Activated naive CD4-positive, alpha-beta T cell treated with anti-CD3 and anti-CD28 coated beads for 36 hours (primary cell): Measurements from ENCODE around the gene PLD3. TPM values are rescaled to one million over a fixed set of nuclear protein-coding genes. Genes with fewer than 3 reads are reported as not detected.

Experiments
- CTCF ChIA-PET: fragments of 350-600 bp; sonication (Branson Sonifier 250); formaldehyde crosslinking; loops from one replicate; lab custom pipeline; 2021; ENCODE audit warnings: antibody characterized with exemption; lab: Charles Lee
- DNase-seq: peaks from one replicate; pipeline ENCODE4 v3.0.0-alpha.2; 2020
- H3K27ac Mint-ChIP-seq: one replicate; pipeline ENCODE4 v1.8.0; 2021; ENCODE audit warnings: mild to moderate bottlenecking, mixed read lengths
- H3K27me3 Mint-ChIP-seq: one replicate; pipeline ENCODE4 v1.8.0; 2021; ENCODE audit warnings: low read depth, mixed read lengths
- H3K36me3 Mint-ChIP-seq: one replicate; pipeline ENCODE4 v1.8.0; 2021; ENCODE audit warnings: low read depth, mixed read lengths
- H3K4me1 Mint-ChIP-seq: one replicate; pipeline ENCODE4 v1.8.0; 2021; ENCODE audit warnings: low read depth, mixed read lengths
- H3K4me3 Mint-ChIP-seq: one replicate; pipeline ENCODE4 v1.8.0; 2021; ENCODE audit warnings: mild to moderate bottlenecking, moderate library complexity, mixed read lengths
- H3K9me3 Mint-ChIP-seq: one replicate; pipeline ENCODE4 v1.8.0; 2021; ENCODE audit warnings: mixed read lengths
- intact Hi-C: fragments of 100-400 bp; cut with micrococcal nuclease; formaldehyde crosslinking; loops from one replicate; pipeline ENCODE4 v1.15.1; 2023
- total RNA-seq, 2 experiments: library from RNA; stranded (reverse); gene quantifications; one replicate each; pipeline ENCODE4 v1.2.3, GENCODE V29; 2021

PLD3 gene
- total RNA-seq, 2 experiments from 2014 or later = 57.6 to 58.2 TPM

DNA sequence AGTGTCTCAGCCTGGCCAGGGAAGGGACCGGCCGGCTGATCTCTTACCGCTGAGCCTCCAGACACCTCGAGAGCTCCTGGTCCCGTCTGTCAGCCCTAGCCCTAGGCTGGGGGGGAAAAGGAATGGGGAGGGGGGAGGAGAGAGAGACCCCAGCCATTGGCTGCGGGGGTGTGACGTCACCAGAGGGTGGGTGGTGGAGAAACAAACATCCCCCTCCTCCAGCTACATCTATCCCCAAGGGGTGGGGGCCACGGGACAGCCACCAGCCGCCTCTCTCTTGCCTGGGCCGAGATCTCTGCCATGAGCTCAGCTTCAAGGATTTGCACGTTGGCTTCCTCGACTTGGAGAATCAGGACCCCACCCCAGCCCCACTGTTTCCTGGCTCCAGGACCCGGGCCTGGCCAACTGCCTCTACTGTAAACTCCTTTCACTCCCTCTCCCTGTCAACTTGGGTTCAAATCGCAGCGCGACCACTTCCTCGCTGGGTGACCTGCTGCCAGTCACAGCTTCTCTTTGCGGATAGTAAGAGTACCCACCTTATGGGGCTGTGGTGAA lies 64.9 kb downstream of the PLD3 start, which contains the start of gene PRX:
PRX (minus strand) TSS at position 88 of the 555 bp plus-strand sequence. CDS start 5,446 bp downstream, outside the sequence.
- no peaks in the 10 kb centered on the region for H3K9me3 Mint-ChIP-seq
- no peak within 1 kb of the TSS for H3K4me3 Mint-ChIP-seq
- no peaks in the 10 kb centered on the region for H3K36me3 Mint-ChIP-seq
- CTCF ChIA-PET = interaction anchor here (0.7 to 1.4 kb wide), 2 partner anchors 11 to 256 kb away, joined by 3 read pairs; no protein-coding TSS in a partner anchor
- H3K27ac Mint-ChIP-seq = no peak within 1 kb of the TSS
- H3K27me3 Mint-ChIP-seq = no peaks in the 10 kb centered on the region
- DNase-seq = no peak
- H3K4me1 Mint-ChIP-seq = peaks cover 9% of the 10 kb centered on the region
- intact Hi-C loops = no loop called here

DNA sequence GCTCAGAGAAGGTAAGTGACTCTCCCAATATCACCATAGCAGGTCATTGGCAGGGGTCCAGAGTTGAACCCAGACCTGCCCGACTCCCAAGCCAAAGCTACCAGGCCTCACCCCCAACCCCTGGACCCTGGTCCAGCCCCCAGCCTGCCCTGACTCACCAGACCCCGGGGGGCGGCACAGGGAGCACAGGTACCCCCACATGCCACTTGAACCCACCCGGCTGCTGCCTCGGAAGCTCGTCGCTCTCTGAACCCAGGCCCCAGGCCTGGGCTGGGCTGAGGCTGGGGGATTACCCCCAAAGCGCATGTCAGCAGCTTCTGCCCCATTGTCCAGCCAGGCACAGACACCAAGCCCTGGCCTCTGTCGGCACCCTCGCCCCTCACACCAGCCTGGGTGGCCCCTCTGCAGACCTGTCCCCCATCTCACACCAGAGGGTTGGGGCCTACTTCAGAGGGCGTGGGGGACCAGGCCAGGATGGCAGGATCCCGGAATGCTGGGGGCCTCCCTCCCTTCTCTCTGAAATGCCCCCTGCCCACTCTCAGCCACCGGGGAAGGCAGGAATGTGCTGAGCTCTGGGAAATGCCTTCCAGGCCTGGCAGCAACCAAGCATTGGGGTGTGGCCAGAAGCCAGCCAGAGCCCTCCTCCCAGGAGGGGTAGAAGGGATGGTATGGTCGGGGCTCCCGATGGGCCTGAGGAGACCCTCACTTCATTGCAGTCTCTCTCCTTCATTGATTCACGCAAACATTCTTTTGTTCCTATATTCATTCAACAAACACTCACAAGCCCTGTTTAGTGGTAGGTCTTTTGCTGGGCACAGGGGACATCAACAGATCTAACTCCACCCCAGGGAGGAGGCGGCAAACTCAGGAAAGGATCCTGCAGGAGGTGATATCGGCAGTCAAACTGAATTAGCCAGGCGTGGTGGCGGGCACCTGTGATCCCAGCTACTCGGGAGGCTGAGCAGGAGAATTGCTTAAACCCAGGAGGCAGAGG lies 66.3 kb downstream of the PLD3 start:
- CTCF ChIA-PET = interaction anchor here (1.2 to 1.4 kb wide), 3 partner anchors 10 to 220 kb away, joined by 3 to 4 read pairs (median 3); no protein-coding TSS in a partner anchor
- no peaks in the 10 kb centered on the region for H3K9me3 Mint-ChIP-seq
- no peaks in the 10 kb centered on the region for H3K36me3 Mint-ChIP-seq
- no peak overlapping the region for H3K27ac Mint-ChIP-seq
- intact Hi-C loops = no loop called here
- H3K4me3 Mint-ChIP-seq = no peak overlapping the region
- DNase-seq = no peak
- no peaks in the 10 kb centered on the region for H3K27me3 Mint-ChIP-seq
- H3K4me1 Mint-ChIP-seq = peaks cover 9% of the 10 kb centered on the region

DNA sequence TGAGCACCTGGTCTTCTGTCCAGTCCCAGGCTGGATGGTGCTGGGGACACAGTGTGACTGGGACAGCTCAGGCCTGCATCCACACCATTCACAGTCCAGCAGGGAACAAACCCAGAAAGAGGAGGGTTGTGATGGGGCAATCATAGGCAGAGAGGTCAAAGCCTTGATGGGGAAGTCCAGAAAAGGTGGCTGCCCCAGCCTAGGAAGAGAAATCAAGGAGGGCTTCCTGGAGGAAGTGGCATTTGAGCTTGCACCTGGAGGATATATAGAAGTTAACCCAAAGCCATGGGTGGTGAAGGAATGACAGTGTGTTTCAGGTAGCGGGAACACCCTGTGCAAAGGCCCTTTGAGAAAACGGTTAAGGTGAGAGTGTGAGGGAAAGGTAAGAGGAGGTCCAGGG lies 67.3 kb downstream of the PLD3 start:
- CTCF ChIA-PET = interaction anchor here (1.2 kb wide), 1 partner anchor 219 kb away, joined by 4 read pairs; no protein-coding TSS in a partner anchor
- no peak for DNase-seq
- H3K4me3 Mint-ChIP-seq = no peak overlapping the region
- H3K27ac Mint-ChIP-seq = no peak overlapping the region
- peaks cover 10% of the 10 kb centered on the region for H3K4me1 Mint-ChIP-seq
- no peaks in the 10 kb centered on the region for H3K9me3 Mint-ChIP-seq
- H3K36me3 Mint-ChIP-seq = no peaks in the 10 kb centered on the region
- H3K27me3 Mint-ChIP-seq = no peaks in the 10 kb centered on the region
- intact Hi-C loops = no loop called here

DNA sequence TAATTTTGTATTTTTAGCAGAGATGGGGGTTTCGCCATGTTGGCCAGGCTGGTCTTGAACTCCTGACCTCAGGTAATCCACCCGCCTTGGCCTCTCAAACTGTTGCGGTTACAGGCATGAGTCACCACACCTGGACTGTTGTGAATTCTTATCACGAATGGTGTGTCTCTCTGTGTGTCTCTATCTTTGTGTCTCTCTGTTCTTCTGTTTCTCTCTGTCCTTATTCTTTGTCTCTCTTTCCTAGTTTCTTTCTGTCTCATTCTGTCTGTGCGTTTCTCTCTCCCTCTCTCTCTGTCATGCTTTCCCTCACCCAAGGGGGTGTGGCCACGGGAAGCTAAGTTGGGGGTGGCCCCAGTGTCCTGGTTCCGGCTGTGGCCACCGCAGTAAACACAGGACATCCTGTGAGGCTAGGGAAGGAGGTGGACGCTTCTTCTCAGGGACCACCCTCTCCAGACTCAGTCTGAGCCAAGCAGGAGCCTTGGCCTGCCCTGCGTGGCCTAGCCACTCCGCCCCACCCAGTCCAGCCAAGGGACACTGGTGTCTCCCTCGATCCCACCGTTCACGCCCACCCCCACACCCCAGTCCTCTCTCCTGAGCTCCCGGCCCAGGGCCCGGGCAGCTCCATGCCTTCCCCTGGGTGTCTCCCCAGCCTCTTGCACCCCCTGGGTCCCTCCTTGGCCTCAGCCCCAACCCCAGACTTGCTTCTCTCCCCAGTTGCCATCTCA lies 68.6 kb downstream of the PLD3 start:
- Mint-ChIP-seq H3K4me1 (peaks cover 11% of the 10 kb centered on the region), H3K36me3 (peaks cover 1% of the 10 kb centered on the region), H3K4me3 (no peak overlapping the region), H3K9me3 (no peaks in the 10 kb centered on the region), H3K27ac (peak overlapping the region; percentile 34), H3K27me3 (no peaks in the 10 kb centered on the region)
- intact Hi-C loops = no loop called here
- peak; percentile 40 for DNase-seq
- CTCF ChIA-PET = interaction anchor here (0.6 kb wide), 1 partner anchor 496 kb away, joined by 4 read pairs; no protein-coding TSS in a partner anchor

DNA sequence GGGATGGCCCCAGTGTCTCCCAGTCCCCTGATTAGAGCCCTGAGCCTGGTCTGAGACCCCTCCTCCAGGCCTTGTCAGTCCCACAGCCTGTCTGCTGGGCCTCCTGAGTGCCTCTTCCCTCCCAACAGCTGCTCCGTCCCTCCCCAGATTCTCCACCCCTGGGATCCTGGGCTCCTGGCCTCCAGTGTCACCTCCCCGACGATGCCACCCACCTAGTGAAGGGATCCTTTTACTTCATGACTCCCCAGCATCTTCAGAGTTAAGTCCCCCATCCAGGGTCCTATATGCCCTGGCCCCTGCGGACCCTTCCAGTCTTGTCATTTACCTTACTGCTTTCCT lies 69.1 kb downstream of the PLD3 start:
- Mint-ChIP-seq H3K9me3 (no peaks in the 10 kb centered on the region), H3K27me3 (no peaks in the 10 kb centered on the region), H3K4me3 (no peak overlapping the region), H3K36me3 (peaks cover 5% of the 10 kb centered on the region), H3K4me1 (peaks cover 16% of the 10 kb centered on the region), H3K27ac (peak overlapping the region; percentile 34)
- intact Hi-C loops = no loop called here
- CTCF ChIA-PET = interaction anchor here (0.6 kb wide), 1 partner anchor 496 kb away, joined by 4 read pairs; no protein-coding TSS in a partner anchor
- DNase-seq = no peak

DNA sequence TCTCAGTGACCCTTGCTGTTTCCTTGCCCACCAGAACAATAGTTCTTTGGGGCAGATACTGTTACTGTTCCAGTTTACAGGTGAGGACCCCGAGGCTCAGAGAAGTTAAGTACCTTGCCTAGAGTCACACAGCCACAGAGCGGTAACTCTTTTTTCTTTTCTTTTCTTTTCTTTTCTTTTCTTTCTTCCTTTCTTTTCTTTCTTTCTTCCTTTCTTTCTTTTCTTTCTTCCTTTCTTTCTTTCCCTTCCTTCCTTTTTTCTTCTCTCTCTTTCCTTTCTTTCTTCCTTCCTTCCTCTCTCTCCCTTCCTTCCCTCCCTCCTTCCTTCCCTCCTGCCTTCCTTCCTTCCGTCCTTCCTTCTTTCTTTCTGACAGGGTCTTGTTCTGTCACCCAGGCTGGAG lies 69.5 kb downstream of the PLD3 start:
- CTCF ChIA-PET = interaction anchor here (0.6 kb wide), 1 partner anchor 304 kb away, joined by 3 read pairs; no protein-coding TSS in a partner anchor
- no peak overlapping the region for H3K27ac Mint-ChIP-seq

DNA sequence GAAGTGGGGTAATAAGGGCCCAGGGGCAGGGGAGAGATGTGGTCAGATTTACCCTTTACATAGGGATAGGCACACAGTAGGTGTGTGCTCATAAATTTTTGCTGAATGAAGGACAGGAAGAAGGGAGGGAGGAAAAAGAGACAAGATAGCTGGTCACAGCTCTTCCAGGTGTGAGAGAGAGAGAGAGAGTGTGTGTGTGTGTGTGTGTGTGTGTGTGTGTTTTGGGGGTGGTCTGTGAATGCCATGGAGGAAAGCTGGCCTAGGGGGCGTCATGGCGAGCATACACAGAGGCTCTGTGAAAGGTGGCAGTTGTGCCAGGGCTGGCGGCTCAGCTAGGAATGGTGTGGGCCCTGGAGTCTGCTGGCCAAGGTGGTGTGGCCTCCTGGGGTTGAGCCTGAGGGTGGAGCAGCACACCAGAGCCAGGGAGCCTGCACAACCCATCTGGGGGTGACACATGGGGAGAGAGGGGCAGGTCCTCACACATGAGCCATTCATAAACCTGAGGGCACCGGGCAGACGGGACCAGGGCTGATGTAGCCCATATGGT lies 70.6 kb downstream of the PLD3 start:
- intact Hi-C loops = no loop called here
- Mint-ChIP-seq H3K27me3 (no peaks in the 10 kb centered on the region), H3K27ac (no peak overlapping the region), H3K9me3 (no peaks in the 10 kb centered on the region), H3K4me1 (peaks cover 22% of the 10 kb centered on the region), H3K36me3 (peaks cover 5% of the 10 kb centered on the region), H3K4me3 (no peak overlapping the region)
- CTCF ChIA-PET = interaction anchor here (0.6 to 2.8 kb wide), 4 partner anchors 15 to 124 kb away, joined by 3 to 15 read pairs (median 3); no protein-coding TSS in a partner anchor
- no peak for DNase-seq

More for the DNA sequence above, 69.5 kb downstream of the PLD3 start:
- Mint-ChIP-seq H3K36me3 (peaks cover 5% of the 10 kb centered on the region), H3K4me3 (no peak overlapping the region), H3K27me3 (no peaks in the 10 kb centered on the region), H3K9me3 (no peaks in the 10 kb centered on the region), H3K4me1 (peaks cover 16% of the 10 kb centered on the region)
- intact Hi-C loops = no loop called here
- DNase-seq = no peak

DNA sequence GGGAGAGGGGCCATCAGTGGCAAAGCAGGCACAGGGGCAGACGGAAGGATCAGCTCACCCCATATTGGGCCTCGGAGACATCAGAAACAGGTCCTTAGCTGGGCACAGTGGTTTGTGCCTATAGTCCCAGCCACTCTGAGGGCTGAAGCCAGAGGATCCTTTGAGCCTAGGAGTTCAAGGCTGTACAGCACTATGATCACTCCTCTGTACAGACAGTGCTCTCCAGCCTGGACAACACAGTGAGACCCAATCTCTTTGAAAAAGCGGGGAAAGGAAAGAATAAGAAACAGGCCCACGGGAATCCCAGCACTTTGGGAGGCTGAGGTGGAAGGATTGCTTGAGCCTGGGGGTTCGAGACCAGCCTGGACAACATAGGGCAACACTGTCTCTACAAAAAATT lies 71.3 kb downstream of the PLD3 start:
- no peaks in the 10 kb centered on the region for H3K27me3 Mint-ChIP-seq
- H3K27ac Mint-ChIP-seq = no peak overlapping the region
- DNase-seq = no peak
- peaks cover 9% of the 10 kb centered on the region for H3K36me3 Mint-ChIP-seq
- peaks cover 27% of the 10 kb centered on the region for H3K4me1 Mint-ChIP-seq
- CTCF ChIA-PET = interaction anchor here (0.6 to 2.8 kb wide), 12 partner anchors 9 to 124 kb away, joined by 3 to 15 read pairs (median 6); partner anchors contain the start of gene BLVRB
- H3K9me3 Mint-ChIP-seq = no peaks in the 10 kb centered on the region
- H3K4me3 Mint-ChIP-seq = peak overlapping the region; percentile 52
- intact Hi-C loops = no loop called here

DNA sequence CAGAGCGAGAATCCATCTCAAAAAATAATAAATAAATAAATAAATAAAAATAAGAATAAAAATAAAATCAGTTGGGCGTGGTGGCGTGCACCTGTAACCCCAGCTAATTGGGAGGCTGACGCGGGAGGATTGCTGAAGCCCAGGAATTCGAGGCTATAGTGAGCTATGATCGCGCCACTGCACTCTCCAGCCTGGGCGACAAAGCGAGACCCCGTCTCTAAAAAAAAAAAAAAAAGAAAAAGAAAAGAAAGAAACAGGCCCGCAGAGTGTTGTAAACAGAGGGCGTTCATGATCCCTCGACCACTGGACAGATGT lies 71.9 kb downstream of the PLD3 start:
- Mint-ChIP-seq H3K27me3 (no peaks in the 10 kb centered on the region), H3K9me3 (no peaks in the 10 kb centered on the region), H3K27ac (peak overlapping the region; percentile 94), H3K4me1 (peaks cover 28% of the 10 kb centered on the region), H3K4me3 (peak overlapping the region; percentile 86), H3K36me3 (peaks cover 10% of the 10 kb centered on the region)
- DNase-seq = no peak
- intact Hi-C loops = no loop called here
- CTCF ChIA-PET = interaction anchor here (0.6 to 2.8 kb wide), 24 partner anchors 9 to 451 kb away, joined by 3 to 15 read pairs (median 4); partner anchors contain the start of genes BLVRB, C19orf47 and PLD3

DNA sequence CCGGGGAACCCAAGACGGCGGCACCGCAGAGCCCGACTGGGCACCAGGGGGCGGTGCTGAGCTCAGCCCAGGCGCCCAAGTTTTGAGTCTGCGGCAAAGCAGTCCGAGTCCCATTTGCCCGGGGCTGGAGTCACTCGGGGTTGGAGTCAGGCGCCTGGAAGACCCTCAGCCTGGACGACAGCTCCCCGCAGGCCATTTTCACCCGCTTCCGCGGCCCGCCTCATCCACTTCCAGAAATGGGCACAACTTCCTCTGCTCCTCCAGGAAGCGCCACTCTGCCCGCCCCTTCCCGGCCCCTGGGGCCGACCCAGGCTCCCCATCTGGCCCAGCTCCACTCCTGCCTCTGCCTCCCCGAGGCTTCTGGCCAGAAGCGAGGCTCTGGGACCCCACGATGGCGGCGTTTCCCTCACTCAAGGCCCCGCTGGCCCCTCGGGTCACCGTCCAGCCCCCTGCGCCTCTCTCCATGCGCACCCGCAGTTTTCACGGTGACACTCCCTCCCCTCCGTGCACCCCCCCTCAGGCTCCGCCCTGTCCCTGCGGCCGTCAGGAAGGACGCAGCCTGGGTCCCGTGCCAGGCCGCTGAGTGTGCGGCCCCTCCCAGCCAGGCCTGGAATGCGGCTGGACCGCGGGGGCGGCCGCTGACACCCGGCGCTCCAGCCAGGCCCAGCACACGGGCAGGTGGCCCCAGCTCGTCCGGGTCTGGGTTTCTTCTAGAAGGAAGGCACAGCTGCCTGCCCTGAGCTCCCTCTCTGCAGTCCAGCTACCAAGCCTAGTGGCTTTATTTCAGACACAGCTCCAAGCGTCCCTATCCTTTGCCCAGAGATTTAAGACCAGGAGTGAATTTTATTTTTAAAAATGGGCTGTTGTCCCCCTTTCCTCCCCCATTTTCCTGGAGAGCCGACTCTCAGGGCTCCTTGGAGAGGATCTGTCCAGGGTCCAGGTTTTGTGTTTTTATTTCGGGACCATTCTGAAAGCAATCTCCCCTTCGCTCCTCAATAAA lies 72.6 kb downstream of the PLD3 start:
- intact Hi-C loops = loop anchor here (1.0 kb wide), 2 partner anchors 23 to 45 kb away; partner anchors contain the start of gene SERTAD3
- peaks cover 12% of the 10 kb centered on the region for H3K36me3 Mint-ChIP-seq

More for the DNA sequence above, 72.6 kb downstream of the PLD3 start:
- peak; percentile 84 for DNase-seq
- Mint-ChIP-seq H3K27ac (peak overlapping the region; percentile 94), H3K4me3 (peak overlapping the region; percentile 86), H3K27me3 (no peaks in the 10 kb centered on the region), H3K9me3 (no peaks in the 10 kb centered on the region), H3K4me1 (peaks cover 28% of the 10 kb centered on the region)
- CTCF ChIA-PET = interaction anchor here (0.6 to 2.8 kb wide), 24 partner anchors 10 to 452 kb away, joined by 3 to 15 read pairs (median 4); partner anchors contain the start of genes BLVRB, C19orf47 and PLD3
